ENCODE data around the gene MYO1D.
"Not testable (repeated sequence)": the region's sequence is repeated elsewhere in the genome, so short reads cannot be mapped to it uniquely, and the experiment has no call there.

MYO1D gene

GRCh38 chr17:32741381-32741780 is 135.5 kb downstream of the MYO1D start:
- Mint-ChIP-seq H3K4me1 (ENCODE audit: low read depth) (no peaks in the 10 kb centered on the region), H3K4me3 (no peak overlapping the region), H3K27ac (no peak overlapping the region), H3K36me3 (ENCODE audit: low read depth) (no peaks in the 10 kb centered on the region), H3K9me3 (no peaks in the 10 kb centered on the region), H3K27me3 (no peaks in the 10 kb centered on the region)

- Mint-ChIP-seq H3K4me3 (no peak overlapping the region), H3K36me3 (ENCODE audit: low read depth) (peaks cover 4% of the 10 kb centered on the region), H3K4me1 (ENCODE audit: low read depth) (no peaks in the 10 kb centered on the region), H3K27ac (no peak overlapping the region), H3K9me3 (no peaks in the 10 kb centered on the region), H3K27me3 (no peaks in the 10 kb centered on the region)
Observed at GRCh38 chr17:32739722-32740121, 137.2 kb downstream of the MYO1D start.

GRCh38 chr17:32739151-32739550 is 137.8 kb downstream of the MYO1D start:
- H3K9me3 Mint-ChIP-seq; H3K27ac Mint-ChIP-seq; H3K36me3 Mint-ChIP-seq (ENCODE audit: low read depth); H3K4me1 Mint-ChIP-seq (ENCODE audit: low read depth); H3K27me3 Mint-ChIP-seq; H3K4me3 Mint-ChIP-seq: not testable (repeated sequence)

- H3K9me3 Mint-ChIP-seq, result peaks cover 5% of the 10 kb centered on the region
- H3K27ac Mint-ChIP-seq, result no peak overlapping the region
- peaks cover 12% of the 10 kb centered on the region for H3K36me3 Mint-ChIP-seq (ENCODE audit: low read depth)
- no peaks in the 10 kb centered on the region for H3K4me1 Mint-ChIP-seq (ENCODE audit: low read depth)
- H3K4me3 Mint-ChIP-seq, result no peak overlapping the region
- H3K27me3 Mint-ChIP-seq, result no peaks in the 10 kb centered on the region
Observed at GRCh38 chr17:32733401-32733800, 143.5 kb downstream of the MYO1D start.

- no peak overlapping the region for H3K27ac Mint-ChIP-seq
- H3K4me1 Mint-ChIP-seq (ENCODE audit: low read depth), result no peaks in the 10 kb centered on the region
- no peak overlapping the region for H3K4me3 Mint-ChIP-seq
Observed at GRCh38 chr17:32732900-32733299, 144.0 kb downstream of the MYO1D start.

GRCh38 chr17:32732296-32732642 is 144.7 kb downstream of the MYO1D start:
- Mint-ChIP-seq H3K27ac (no peak overlapping the region), H3K36me3 (ENCODE audit: low read depth) (peaks cover 12% of the 10 kb centered on the region), H3K27me3 (no peaks in the 10 kb centered on the region), H3K4me3 (no peak overlapping the region), H3K4me1 (ENCODE audit: low read depth) (no peaks in the 10 kb centered on the region), H3K9me3 (peaks cover 5% of the 10 kb centered on the region)

More at GRCh38 chr17:32732900-32733299, 144.0 kb downstream of the MYO1D start:
- H3K36me3 Mint-ChIP-seq (ENCODE audit: low read depth), result peaks cover 12% of the 10 kb centered on the region
- no peaks in the 10 kb centered on the region for H3K27me3 Mint-ChIP-seq
- peaks cover 5% of the 10 kb centered on the region for H3K9me3 Mint-ChIP-seq

- Mint-ChIP-seq H3K27me3 (no peaks in the 10 kb centered on the region), H3K4me3 (no peak overlapping the region), H3K9me3 (peaks cover 5% of the 10 kb centered on the region)
Observed at GRCh38 chr17:32731556-32732295, 145.2 kb downstream of the MYO1D start.

GRCh38 chr17:32727681-32728080 is 149.2 kb downstream of the MYO1D start:
- no peak overlapping the region for H3K4me3 Mint-ChIP-seq
- H3K9me3 Mint-ChIP-seq, result peaks cover 12% of the 10 kb centered on the region
- no peaks in the 10 kb centered on the region for H3K27me3 Mint-ChIP-seq

More at GRCh38 chr17:32731556-32732295, 145.2 kb downstream of the MYO1D start:
- Mint-ChIP-seq H3K27ac (no peak overlapping the region), H3K4me1 (ENCODE audit: low read depth) (no peaks in the 10 kb centered on the region), H3K36me3 (ENCODE audit: low read depth) (peaks cover 12% of the 10 kb centered on the region)

GRCh38 chr17:32725697-32726096 is 151.2 kb downstream of the MYO1D start:
- no peaks in the 10 kb centered on the region for H3K27me3 Mint-ChIP-seq
- H3K4me1 Mint-ChIP-seq (ENCODE audit: low read depth), result no peaks in the 10 kb centered on the region
- H3K9me3 Mint-ChIP-seq, result peaks cover 7% of the 10 kb centered on the region
- H3K4me3 Mint-ChIP-seq, result no peak overlapping the region
- H3K36me3 Mint-ChIP-seq (ENCODE audit: low read depth), result peaks cover 12% of the 10 kb centered on the region
- H3K27ac Mint-ChIP-seq, result no peak overlapping the region

More at GRCh38 chr17:32727681-32728080, 149.2 kb downstream of the MYO1D start:
- peaks cover 19% of the 10 kb centered on the region for H3K36me3 Mint-ChIP-seq (ENCODE audit: low read depth)
- H3K27ac Mint-ChIP-seq, result no peak overlapping the region
- H3K4me1 Mint-ChIP-seq (ENCODE audit: low read depth), result no peaks in the 10 kb centered on the region

GRCh38 chr17:32723310-32723955 is 153.5 kb downstream of the MYO1D start:
- peaks cover 16% of the 10 kb centered on the region for H3K36me3 Mint-ChIP-seq (ENCODE audit: low read depth)
- H3K27me3 Mint-ChIP-seq, result no peaks in the 10 kb centered on the region
- H3K4me1 Mint-ChIP-seq (ENCODE audit: low read depth), result no peaks in the 10 kb centered on the region
- H3K27ac Mint-ChIP-seq, result no peak overlapping the region
- no peak overlapping the region for H3K4me3 Mint-ChIP-seq
- peaks cover 7% of the 10 kb centered on the region for H3K9me3 Mint-ChIP-seq

GRCh38 chr17:32722733-32723132 is 154.2 kb downstream of the MYO1D start:
- Mint-ChIP-seq H3K9me3 (peaks cover 7% of the 10 kb centered on the region), H3K4me1 (ENCODE audit: low read depth) (no peaks in the 10 kb centered on the region), H3K27ac (no peak overlapping the region), H3K36me3 (ENCODE audit: low read depth) (peaks cover 19% of the 10 kb centered on the region), H3K27me3 (no peaks in the 10 kb centered on the region), H3K4me3 (no peak overlapping the region)

GRCh38 chr17:32720671-32721070 is 156.3 kb downstream of the MYO1D start:
- peaks cover 4% of the 10 kb centered on the region for H3K9me3 Mint-ChIP-seq
- H3K4me3 Mint-ChIP-seq, result no peak overlapping the region
- H3K27me3 Mint-ChIP-seq, result no peaks in the 10 kb centered on the region
- H3K4me1 Mint-ChIP-seq (ENCODE audit: low read depth), result no peaks in the 10 kb centered on the region
- no peak overlapping the region for H3K27ac Mint-ChIP-seq
- H3K36me3 Mint-ChIP-seq (ENCODE audit: low read depth), result peaks cover 17% of the 10 kb centered on the region

GRCh38 chr17:32719689-32720088 is 157.2 kb downstream of the MYO1D start:
- no peak overlapping the region for H3K4me3 Mint-ChIP-seq
- H3K27me3 Mint-ChIP-seq, result no peaks in the 10 kb centered on the region
- H3K36me3 Mint-ChIP-seq (ENCODE audit: low read depth), result peaks cover 8% of the 10 kb centered on the region
- H3K4me1 Mint-ChIP-seq (ENCODE audit: low read depth), result no peaks in the 10 kb centered on the region
- no peaks in the 10 kb centered on the region for H3K9me3 Mint-ChIP-seq
- no peak overlapping the region for H3K27ac Mint-ChIP-seq

GRCh38 chr17:32714922-32715321 is 162.0 kb downstream of the MYO1D start:
- not testable (repeated sequence) for H3K27me3 Mint-ChIP-seq; H3K9me3 Mint-ChIP-seq; H3K27ac Mint-ChIP-seq; H3K4me1 Mint-ChIP-seq (ENCODE audit: low read depth); H3K4me3 Mint-ChIP-seq
- H3K36me3 Mint-ChIP-seq (ENCODE audit: low read depth), result peaks cover 13% of the 10 kb centered on the region

GRCh38 chr17:32714206-32714605 is 162.7 kb downstream of the MYO1D start:
- not testable (repeated sequence) for H3K9me3 Mint-ChIP-seq; H3K27ac Mint-ChIP-seq; H3K4me1 Mint-ChIP-seq (ENCODE audit: low read depth); H3K27me3 Mint-ChIP-seq; H3K4me3 Mint-ChIP-seq; H3K36me3 Mint-ChIP-seq (ENCODE audit: low read depth)

GRCh38 chr17:32713081-32713480 is 163.8 kb downstream of the MYO1D start:
- H3K27ac Mint-ChIP-seq, result no peak overlapping the region
- H3K4me1 Mint-ChIP-seq (ENCODE audit: low read depth), result no peaks in the 10 kb centered on the region
- no peak overlapping the region for H3K4me3 Mint-ChIP-seq
- no peaks in the 10 kb centered on the region for H3K27me3 Mint-ChIP-seq
- H3K9me3 Mint-ChIP-seq, result no peaks in the 10 kb centered on the region
- peaks cover 9% of the 10 kb centered on the region for H3K36me3 Mint-ChIP-seq (ENCODE audit: low read depth)
